ENCODE results near the gene STX7. TPM values are rescaled to one million over a fixed set of nuclear protein-coding genes. Genes with fewer than 3 reads are reported as not detected.

STX7 gene
- total and polyA plus RNA-seq, 10 donors: 14.4 to 114 (median 80.7) TPM

GRCh38 chr6:132446855-132447241 is 66.1 kb downstream of the STX7 start:
- H3K4me3 ChIP-seq: no peak overlapping the region
- intact Hi-C loops (cut with DNase I; ENCODE audit: low total_unique reads): no loop called here
- DNase-seq: no peak
- H3K9me3 ChIP-seq: peaks cover 7 to 21% (median 18%) of the 10 kb centered on the region in 8 donors
- no peaks in the 10 kb centered on the region for H3K4me1 ChIP-seq
- TF ChIP-seq POLR2A (IDR thresholded peaks at IDR 0.05) (no peak), CTCF (IDR thresholded peaks at IDR 0.05 in 8 of 11, conservative IDR thresholded peaks at IDR 0.05 in 3 of 11) (no peak), POLR2AphosphoS5 (IDR thresholded peaks at IDR 0.05) (no peak)
- WGBS, 5 donors: 95 to 98% (median 97%) methylated on average over 5 of the region's 5 CpGs
- peaks cover 0 to 49% (median 2%) of the 10 kb centered on the region in 6 donors for H3K36me3 ChIP-seq
- H3K27ac ChIP-seq: no peak overlapping the region
- no peaks in the 10 kb centered on the region for H3K27me3 ChIP-seq (replicated peaks in 1 of 7)

- Histone ChIP-seq H3K36me3 (peaks cover 0 to 44% (median 2%) of the 10 kb centered on the region in 6 donors), H3K27me3 (replicated peaks in 1 of 7) (no peaks in the 10 kb centered on the region), H3K4me3 (no peak overlapping the region), H3K27ac (no peak overlapping the region), H3K9me3 (peaks cover 9 to 26% (median 22%) of the 10 kb centered on the region in 8 donors), H3K4me1 (no peaks in the 10 kb centered on the region)
- WGBS, 5 donors: 95 to 98% (median 96%) methylated on average over 4 of the region's 4 CpGs
- intact Hi-C loops (cut with DNase I; ENCODE audit: low total_unique reads): no loop called here
- TF ChIP-seq POLR2AphosphoS5 (IDR thresholded peaks at IDR 0.05): no peak
- DNase-seq: no peak
Measured at GRCh38 chr6:132446141-132446854, 66.6 kb downstream of the STX7 start.

- Histone ChIP-seq H3K27me3 (replicated peaks in 1 of 7) (no peaks in the 10 kb centered on the region), H3K4me1 (no peaks in the 10 kb centered on the region), H3K36me3 (peaks cover 0 to 34% (median 0%) of the 10 kb centered on the region in 6 donors), H3K27ac (no peak overlapping the region), H3K4me3 (no peak overlapping the region), H3K9me3 (peaks cover 11 to 33% (median 26%) of the 10 kb centered on the region in 8 donors)
- TF ChIP-seq POLR2AphosphoS5 (IDR thresholded peaks at IDR 0.05): no peak
- TF ChIP-seq POLR2A (IDR thresholded peaks at IDR 0.05): no peak
- TF ChIP-seq CTCF (IDR thresholded peaks at IDR 0.05 in 8 of 11, conservative IDR thresholded peaks at IDR 0.05 in 3 of 11): no peak
- no peak for DNase-seq
- intact Hi-C loops (cut with DNase I; ENCODE audit: low total_unique reads): no loop called here
- WGBS, 5 donors: 88 to 94% (median 90%) methylated on average over 3 of the region's 3 CpGs
Measured at GRCh38 chr6:132445201-132445951, 67.5 kb downstream of the STX7 start.

- intact Hi-C loops (cut with DNase I; ENCODE audit: low total_unique reads): no loop called here
- Histone ChIP-seq H3K27ac (no peak overlapping the region), H3K9me3 (peaks cover 11 to 33% (median 26%) of the 10 kb centered on the region in 8 donors), H3K36me3 (peaks cover 0 to 16% (median 0%) of the 10 kb centered on the region in 6 donors), H3K27me3 (replicated peaks in 1 of 7) (no peaks in the 10 kb centered on the region), H3K4me1 (no peaks in the 10 kb centered on the region), H3K4me3 (no peak overlapping the region)
- TF ChIP-seq CTCF (IDR thresholded peaks at IDR 0.05 in 8 of 11, conservative IDR thresholded peaks at IDR 0.05 in 3 of 11): no peak
- TF ChIP-seq POLR2A (IDR thresholded peaks at IDR 0.05): no peak
- no peak for TF ChIP-seq POLR2AphosphoS5 (IDR thresholded peaks at IDR 0.05)
- no peak for DNase-seq
Measured at GRCh38 chr6:132443206-132443605, 69.7 kb downstream of the STX7 start.
